ENCODE data around the gene MFSD6L. TPM values are rescaled to one million over a fixed set of nuclear protein-coding genes. Genes with fewer than 3 reads are reported as not detected.
A peak's percentile ranks its signal among the peaks of the same experiment; 100 is the strongest.

Gene MFSD6L
- total and polyA plus RNA-seq, 10 of the 15 experiments (the other 5 are each of a cell fraction or from before 2014, with no cell fraction given): 0.39 to 3.1 (median 1.1) TPM

- no peak for TF ChIP-seq CUX1 (IDR thresholded peaks at IDR 0.05; ENCODE audit: insufficient replicate concordance, low read depth, low read length)
- TF ChIP-seq NR2C2 (IDR thresholded peaks at IDR 0.05; ENCODE audit: borderline replicate concordance, control insufficient read depth, insufficient read length, low read depth): peak; percentile 19
- TF ChIP-seq GATAD2B (conservative IDR thresholded peaks at IDR 0.05; ENCODE audit: low read depth): no peak
- TF ChIP-seq IRF3 (IDR thresholded peaks at IDR 0.05): no peak
- TF ChIP-seq SUZ12 (IDR thresholded peaks at IDR 0.05; ENCODE audit: unreplicated experiment): no peak
- no peak for TF ChIP-seq CREM (IDR thresholded peaks at IDR 0.05; ENCODE audit: low read depth)
- peak; percentile 75; the same call in 1 of the 2 replicates for TF ChIP-seq POLR2AphosphoS5 (IDR thresholded peaks at IDR 0.05; ENCODE audit: low read length)
- TF ChIP-seq NR2C1 (IDR thresholded peaks at IDR 0.05): peak; percentile 61
- TF ChIP-seq BCL11A (IDR thresholded peaks at IDR 0.05; ENCODE audit: low read depth, low read length): no peak
These were observed 27.8 kb upstream of the MFSD6L start (continued) for GRCh38 chr17:8826808-8827435.
